T-helper 2 cell treated with Interferon-gamma antibody and Interleukin-4, amounts not matched to agents 100 ng/mL and 5 ng/mL, for 36 hours (primary cell): ENCODE measurements around the gene MXI1. TPM values are rescaled to one million over a fixed set of nuclear protein-coding genes. Genes with fewer than 3 reads are reported as not detected.
"Not testable (repeated sequence)": the region's sequence is repeated elsewhere in the genome, so short reads cannot be mapped to it uniquely, and the experiment has no call there.

Source experiments
- intact Hi-C: fragments of 100-400 bp; cut with micrococcal nuclease; formaldehyde crosslinking; loops from one replicate; pipeline ENCODE4 v1.15.1; 2023
- total RNA-seq: library from RNA; stranded (reverse); gene quantifications from 2 replicates; pipeline ENCODE4 v1.2.3, GENCODE V29; 2022

The MXI1 gene
- total RNA-seq, 1 donor from 2014 or later, result 8.5 TPM

- intact Hi-C loops, result loop anchor here (1.0 to 2.0 kb wide), 4 partner anchors 104 to 290 kb away; no protein-coding TSS in a partner anchor
Measured at GRCh38 chr10:110310741-110311140, 103.3 kb downstream of the MXI1 start.

- intact Hi-C loops, result loop anchor here (1.0 to 2.0 kb wide), 4 partner anchors 103 to 289 kb away; no protein-coding TSS in a partner anchor
Measured at GRCh38 chr10:110311357-110311949, 104.0 kb downstream of the MXI1 start.

DNA sequence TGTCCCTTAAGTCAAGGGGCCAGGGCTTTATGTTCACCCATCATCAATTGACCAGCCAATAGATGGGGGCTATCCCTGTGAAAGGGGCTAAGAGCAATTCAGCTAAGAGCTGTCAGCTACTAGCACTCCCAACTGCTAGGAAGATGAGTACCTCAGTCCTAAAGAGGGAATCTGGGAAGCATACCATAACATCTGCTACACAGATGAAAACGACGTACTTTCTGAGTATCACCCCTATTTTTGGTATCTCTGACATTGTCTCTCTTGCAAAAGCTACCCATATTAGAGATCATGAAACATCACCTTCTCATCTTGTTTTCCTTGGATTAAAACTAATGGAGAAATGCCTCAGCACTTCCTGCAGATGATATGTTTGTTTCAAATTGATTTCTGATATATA lies 104.8 kb downstream of the MXI1 start:
- intact Hi-C loops, result no loop called here

DNA sequence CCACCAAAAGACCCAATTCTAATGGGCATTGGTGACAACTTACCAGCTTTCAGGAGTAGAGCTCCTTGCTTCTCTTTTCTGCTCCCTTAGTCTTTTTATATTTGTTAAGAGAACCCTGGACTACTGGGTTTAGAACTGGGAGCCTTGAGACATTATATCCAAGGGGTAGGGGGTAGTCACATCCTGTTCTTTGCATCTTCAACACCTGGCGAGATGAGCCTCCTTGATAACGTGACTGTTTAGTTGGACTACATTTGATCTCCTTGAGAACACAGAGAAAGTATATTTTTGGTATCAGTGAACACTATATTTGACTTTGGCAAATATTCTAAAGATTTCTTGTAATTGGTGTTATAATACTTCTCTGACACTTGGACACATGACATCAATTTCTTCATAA lies 106.3 kb downstream of the MXI1 start:
- intact Hi-C loops, result no loop called here

DNA sequence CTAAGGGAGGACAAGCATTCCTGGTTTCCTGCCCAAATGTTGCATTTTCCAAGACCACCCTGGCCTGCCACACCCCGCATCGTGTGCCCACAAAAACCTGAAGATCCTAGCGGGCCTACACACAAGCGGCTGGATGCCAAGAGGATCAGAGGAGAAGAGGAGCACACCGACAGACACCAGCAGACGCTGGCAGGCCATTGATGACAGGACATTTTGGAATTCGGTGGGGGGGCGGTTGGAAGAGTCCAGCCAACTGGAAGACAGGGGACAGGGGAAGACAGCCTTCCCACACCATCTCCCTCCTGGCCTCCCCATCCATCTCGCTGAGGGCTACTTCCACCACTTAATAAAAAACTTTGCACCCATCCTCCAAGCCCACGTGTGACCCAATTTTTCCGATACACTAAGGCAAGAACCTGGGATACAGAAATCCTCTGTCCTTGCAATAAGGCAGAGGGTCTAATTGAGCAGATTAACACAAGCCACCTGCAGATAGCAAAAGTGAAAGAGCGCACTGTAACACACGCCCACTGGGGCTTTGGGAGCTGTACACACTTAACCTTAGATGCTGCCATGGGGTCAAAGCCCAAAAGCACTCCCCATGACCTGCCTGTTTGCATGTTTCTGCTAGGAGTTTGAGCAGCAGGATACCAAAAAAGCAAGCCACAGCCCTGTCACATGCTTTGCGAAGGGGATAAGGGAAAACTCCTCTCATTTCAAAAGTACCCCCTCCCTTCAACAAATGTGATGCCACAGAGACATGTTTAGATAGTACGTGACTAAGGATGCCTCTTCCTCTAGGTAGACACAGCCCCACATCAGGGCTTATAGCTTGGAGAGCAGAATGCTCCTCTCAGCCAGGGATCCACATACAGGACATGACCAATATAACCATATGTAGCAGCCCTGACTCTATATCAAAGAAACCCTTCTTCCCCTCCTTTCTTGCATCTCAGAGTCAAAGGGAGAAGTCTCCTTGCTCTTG lies 110.8 kb downstream of the MXI1 start:
- intact Hi-C loops, result no loop called here

GRCh38 chr10:110321869-110322620 lies 114.6 kb downstream of the MXI1 start:
- intact Hi-C loops, result no loop called here

DNA sequence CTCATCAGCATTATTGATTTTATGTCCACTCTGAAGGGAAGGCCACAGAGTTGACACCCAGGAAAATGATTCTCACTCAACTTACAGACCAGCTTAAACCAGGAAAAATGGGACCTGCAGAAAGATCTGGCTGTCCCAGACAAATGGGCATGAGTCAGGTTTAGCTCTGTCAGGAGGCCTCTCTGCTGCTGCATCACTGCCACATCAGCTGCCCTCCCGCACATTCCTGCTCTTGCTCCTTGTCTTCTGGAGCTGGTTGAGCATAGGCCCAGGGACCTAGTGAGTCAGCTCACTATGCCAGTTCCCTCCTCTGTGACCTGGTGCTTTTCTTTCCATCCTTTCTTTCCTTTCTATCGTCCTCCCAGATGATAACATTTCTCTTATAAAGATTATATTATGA lies 116.1 kb downstream of the MXI1 start:
- intact Hi-C loops, result no loop called here

GRCh38 chr10:110324201-110324804 lies 116.9 kb downstream of the MXI1 start:
- intact Hi-C loops, result no loop called here

DNA sequence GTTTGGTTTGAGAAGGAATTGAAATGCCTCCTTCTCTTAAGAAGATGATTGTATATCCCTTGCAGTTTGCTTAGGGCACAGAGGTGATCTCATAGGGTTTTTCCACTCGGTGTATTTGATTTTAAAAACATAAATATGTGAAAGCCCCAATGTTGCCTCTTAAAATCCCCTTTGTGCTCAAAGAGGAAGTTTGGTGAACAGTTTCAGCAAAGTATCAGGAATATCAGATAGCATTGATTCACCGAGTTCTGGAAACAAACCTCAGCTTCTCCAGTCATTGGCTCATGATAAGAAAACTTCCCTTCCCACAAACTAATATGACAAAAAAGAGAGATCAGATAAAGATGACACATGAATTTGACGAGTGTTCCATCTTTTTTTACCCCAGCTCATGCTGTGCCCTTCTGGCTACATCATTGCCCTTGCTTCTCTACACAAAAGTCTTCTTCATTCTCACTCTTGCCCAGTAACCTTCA lies 117.4 kb downstream of the MXI1 start:
- intact Hi-C loops, result no loop called here

DNA sequence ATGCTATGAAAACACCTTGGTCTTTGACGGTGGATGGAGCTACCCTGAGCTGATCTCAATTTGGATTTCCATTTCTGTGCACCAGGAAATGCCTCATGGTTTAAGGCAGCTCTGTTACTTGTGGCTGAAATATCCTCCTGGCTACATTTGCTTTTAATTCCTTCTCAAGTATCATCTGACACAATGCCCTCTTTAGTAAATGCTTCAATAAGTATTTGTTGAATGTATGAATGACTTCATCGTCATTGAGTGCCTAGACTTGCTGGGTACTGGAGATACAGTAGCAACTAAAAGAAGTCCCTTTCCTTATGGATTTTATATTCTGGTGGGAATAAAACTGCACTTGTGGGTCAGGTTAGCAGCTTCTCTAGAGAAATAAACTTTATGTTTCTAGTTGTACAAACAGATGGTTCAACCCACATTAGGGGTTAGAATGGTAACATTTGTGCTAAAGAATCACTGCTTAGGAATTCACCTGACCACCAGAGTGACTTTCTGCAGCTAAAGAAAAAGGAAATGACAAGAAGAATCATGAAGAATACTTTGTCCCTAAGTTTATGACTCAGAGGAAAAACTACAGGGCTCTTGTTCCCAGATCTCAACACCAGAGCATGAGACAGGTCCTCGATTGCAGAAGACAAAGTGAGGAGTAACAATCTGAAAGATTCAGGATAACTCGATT lies 119.1 kb downstream of the MXI1 start:
- intact Hi-C loops, result no loop called here

- intact Hi-C loops, result no loop called here
Measured at GRCh38 chr10:110327262-110327914, 120.0 kb downstream of the MXI1 start.

- intact Hi-C loops, result no loop called here
Measured at GRCh38 chr10:110330675-110331074, 123.3 kb downstream of the MXI1 start.

GRCh38 chr10:110331226-110331795 lies 123.9 kb downstream of the MXI1 start:
- intact Hi-C loops, result not testable (repeated sequence)

DNA sequence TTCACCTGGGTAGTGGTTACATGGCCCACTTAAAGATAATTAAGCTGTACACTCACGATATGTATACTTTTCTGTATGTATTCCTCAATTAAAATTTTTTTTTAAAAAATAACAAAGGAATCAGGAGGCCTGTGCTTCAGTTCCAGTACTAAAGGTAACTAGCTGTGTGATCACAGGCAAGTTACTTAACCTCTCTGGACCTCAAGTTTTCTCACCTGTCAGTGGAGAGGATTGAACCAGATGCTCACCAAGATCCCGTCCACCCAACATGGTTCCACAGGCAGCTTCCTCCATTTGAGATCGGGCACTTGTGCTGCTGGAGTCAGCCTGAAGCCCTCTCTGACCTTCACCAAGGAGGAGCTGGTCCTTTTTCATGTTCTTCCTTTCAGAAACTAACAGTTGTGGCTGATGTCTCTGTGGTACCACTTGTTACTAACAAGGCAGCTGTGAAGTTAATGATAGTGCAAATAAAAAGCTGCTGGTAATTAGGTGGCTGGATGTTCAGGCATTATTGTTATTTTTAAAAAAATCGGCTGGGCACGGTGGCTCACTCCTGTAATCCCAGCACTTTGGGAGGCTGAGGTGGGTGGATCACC lies 126.8 kb downstream of the MXI1 start:
- intact Hi-C loops, result no loop called here

GRCh38 chr10:110335314-110336064 lies 128.1 kb downstream of the MXI1 start:
- intact Hi-C loops, result no loop called here

GRCh38 chr10:110336111-110336721 lies 128.8 kb downstream of the MXI1 start:
- intact Hi-C loops, result no loop called here
